CD4-positive, alpha-beta T cell treated with Interleukin-17A for 4 hours (primary cell): ENCODE data around the gene FAAH.
A peak's percentile ranks its signal among the peaks of the same experiment; 100 is the strongest.

Source experiments
- DNase-seq: peaks from one replicate; pipeline ENCODE4 v3.0.0-alpha.2; 2020; ENCODE audit warnings: mixed read lengths

The FAAH gene

DNA sequence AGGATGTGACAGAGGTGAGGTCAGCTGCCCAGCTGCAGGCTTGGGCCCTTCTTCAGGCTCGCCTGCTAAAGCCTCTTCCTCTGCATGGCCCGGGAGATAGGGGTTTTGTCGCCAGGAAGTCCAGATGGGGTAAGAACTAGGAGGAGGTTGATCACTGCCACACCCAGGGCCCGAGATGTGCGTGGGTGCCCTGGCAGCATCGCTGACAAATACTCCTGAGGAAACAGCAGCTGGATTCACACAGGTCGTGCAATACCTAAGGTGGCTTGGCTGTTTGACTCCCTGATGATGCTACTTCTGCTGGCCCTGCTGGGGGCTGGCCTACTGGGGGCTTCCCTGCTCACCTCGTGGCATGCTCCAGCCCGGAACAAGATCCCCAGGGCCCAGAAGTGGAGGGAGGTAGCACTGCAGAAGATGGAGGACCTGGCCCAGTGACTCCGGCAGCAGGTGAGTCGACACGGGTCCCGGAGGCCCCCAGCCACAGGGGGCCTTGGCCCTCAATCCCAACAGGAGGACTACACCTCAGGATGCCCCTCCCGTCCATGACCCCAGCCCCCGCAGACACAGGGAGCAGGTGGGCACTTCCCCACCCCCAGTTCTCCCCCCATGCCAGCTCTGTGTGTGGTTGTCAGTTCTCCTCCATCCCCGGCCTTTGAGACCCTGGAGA, 29.6 kb downstream of the FAAH start:
- no peak for DNase-seq

- DNase-seq = no peak
Measured at GRCh38 chr1:46424730-46425129, 30.6 kb downstream of the FAAH start.

DNA sequence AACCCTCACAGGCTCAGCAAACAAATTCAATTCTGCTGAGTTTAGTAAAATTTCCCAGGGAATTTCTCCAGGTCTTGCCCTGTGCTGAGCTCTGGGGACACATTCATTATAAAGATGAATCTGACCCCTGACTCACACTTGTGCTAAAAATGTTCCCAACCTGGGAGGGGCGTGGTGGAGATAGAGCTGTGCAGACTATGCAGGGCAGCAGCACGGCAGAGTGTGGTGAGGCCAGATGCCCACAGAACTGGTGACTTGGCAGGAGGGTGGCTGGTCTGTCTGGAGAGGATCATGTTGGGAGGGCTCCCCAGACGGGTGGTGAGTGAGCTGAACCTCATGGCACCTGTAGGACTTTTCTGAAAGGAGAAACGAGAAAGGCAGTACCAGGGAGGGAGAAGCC, 31.6 kb downstream of the FAAH start:
- no peak for DNase-seq

DNA sequence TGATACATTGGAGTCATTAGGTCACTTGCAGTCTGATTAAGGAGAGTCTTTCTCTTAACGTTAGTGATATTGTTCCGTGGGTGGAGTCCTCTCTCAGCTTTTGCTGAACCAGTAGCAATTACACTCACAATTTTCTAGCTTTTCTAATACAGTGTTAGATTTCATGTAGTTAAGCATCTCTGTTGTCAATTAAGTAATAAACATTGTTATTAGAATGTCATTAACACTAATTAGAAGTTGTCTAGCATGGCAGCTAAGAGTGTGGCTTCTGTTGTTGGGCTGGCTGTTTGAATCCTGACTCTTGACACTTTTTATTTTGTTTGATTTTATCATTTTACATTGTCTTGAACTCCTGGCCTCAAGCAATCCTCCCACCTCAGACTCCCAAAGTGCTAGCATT, 33.4 kb downstream of the FAAH start:
- DNase-seq = no peak

GRCh38 chr1:46429436-46429835, 35.3 kb downstream of the FAAH start:
- DNase-seq = no peak

GRCh38 chr1:46431695-46432094, 37.6 kb downstream of the FAAH start:
- no peak for DNase-seq

GRCh38 chr1:46432781-46433327, 38.7 kb downstream of the FAAH start:
- no peak for DNase-seq

DNA sequence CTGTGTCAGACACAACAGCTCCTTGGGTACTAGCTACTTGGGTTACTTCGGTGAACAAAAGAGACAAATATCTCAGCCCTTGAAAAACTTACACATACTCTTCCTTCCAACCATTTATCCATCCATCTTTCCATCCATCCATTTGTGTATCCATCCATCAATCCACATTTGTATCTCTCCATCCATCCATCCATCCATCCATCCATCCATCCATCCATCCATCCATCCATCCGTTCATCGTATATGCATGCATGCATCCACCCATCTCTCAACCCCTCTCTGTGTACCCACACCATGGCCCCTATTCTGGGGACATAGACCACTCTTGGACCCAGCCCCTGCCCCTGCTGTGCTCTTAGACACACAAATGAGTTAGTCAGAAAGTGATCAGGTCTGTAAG, 40.2 kb downstream of the FAAH start:
- DNase-seq = no peak

GRCh38 chr1:46436844-46437243, 42.7 kb downstream of the FAAH start:
- no peak for DNase-seq

- DNase-seq = no peak
Measured at GRCh38 chr1:46437723-46438122, 43.6 kb downstream of the FAAH start.

GRCh38 chr1:46438346-46438745, 44.2 kb downstream of the FAAH start:
- no peak for DNase-seq

GRCh38 chr1:46440478-46440877, 46.4 kb downstream of the FAAH start:
- DNase-seq = no peak

- DNase-seq = peak; percentile 80
Measured at GRCh38 chr1:46442317-46443161, 48.4 kb downstream of the FAAH start.

DNA sequence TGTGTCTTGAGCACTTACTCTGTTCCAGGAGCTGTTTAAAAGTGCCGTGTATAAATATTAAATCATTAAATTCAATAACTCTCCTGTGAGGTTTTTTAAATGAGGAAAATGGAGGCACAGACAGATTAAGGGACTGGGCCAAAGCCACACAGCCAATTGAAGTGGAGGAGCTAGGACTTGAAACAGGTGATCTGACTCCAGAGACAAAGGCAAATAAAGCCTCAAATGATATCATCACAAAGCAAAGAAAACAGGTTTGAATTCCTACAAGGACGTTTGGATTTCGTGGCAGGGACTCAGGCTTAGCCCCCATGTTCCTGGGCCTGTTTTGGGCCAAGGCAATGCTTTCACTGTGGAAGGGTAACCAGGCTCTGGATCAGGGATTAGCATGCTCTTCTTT, 50.3 kb downstream of the FAAH start:
- DNase-seq = no peak

DNA sequence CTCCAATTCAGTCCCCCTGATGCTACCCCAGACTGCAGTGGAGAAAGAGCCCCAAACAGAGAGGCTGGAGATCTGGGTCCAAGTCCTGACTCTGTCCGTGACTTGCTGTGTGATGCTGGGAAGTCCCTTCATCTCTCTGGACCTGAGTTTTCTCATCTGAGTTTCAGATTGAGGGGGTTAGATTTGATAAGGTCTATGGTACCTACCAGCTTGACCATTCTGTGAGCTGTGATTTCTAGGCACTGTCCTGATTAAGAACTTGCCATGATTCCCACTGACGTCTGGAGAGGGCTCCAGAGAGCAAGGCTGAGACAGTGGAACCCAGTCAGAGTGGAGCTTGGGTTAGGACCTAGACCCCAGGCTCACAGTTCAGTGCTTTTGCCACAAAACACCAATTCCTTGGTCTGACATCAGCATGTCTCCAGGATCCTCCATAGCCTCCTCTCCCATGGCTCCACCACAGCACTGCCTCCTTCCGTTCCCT, 51.7 kb downstream of the FAAH start:
- DNase-seq = no peak

GRCh38 chr1:46446646-46447498, 52.8 kb downstream of the FAAH start:
- DNase-seq = peak; percentile 78

- DNase-seq = no peak
Measured at GRCh38 chr1:46447499-46448108, 53.5 kb downstream of the FAAH start.

DNA sequence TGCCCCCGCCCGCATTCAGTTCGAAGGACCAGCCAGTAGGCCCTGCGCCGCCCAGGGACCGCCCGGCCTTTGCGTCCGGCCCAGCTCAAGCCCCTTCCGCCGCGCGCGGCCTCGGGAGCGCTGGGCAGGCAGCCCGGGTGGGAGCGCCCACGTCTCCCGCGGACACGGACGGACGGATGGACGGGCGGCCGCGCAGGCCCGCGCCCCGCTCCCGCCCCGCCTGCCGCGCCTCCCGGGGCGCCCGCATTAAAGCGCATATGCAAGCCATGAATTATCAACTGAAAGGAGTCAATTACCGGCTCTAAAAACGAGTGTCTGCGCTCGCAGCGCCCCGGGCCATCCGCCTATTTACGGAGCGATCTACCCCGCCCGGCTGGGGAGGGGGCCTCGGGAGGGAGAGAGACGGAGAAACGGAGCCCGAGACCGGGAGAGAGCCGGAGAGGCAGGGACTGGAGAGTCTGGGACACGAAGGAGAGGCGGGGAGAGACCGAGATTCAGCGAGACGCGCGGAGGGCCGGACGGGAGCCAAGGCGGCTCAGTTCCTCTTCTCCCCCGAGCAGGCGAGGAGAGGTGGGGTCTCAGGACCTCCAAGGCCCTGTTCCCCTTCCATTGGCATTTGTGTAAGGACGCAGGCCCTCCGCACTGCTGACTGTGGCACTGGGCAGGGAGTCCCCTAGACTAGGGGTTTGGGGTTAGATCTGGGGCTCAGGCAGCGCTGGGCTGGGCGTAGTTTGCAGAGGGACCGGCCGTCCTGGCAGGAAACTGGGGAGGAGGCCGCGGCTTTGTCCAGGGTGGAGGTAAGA, 54.2 kb downstream of the FAAH start:
- no peak for DNase-seq

- DNase-seq = no peak
Measured at GRCh38 chr1:46449223-46450159, 55.4 kb downstream of the FAAH start.

DNA sequence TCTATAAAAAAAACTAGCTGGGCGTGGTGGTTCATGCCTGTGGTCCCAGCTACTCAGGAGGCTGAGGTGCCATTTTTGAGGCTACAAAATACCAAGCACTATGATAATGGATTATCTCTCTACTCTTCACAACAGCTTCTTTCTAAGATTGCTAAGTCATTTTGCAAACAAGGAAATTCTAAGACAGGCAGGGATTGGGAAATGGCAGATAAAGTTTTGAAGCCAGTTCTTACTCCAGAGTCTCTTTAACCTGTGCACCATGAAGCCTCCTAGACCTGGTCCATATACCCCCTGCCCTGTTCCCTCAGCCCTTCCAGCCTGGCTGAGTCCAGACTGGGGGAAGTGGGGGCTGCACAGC, 56.0 kb downstream of the FAAH start:
- DNase-seq = no peak
